Measurements from ENCODE around the gene ITGB4.

ITGB4 gene

GRCh38 chr17:75733471-75733870 is 12.2 kb downstream of the ITGB4 start:
- no peak for TF ChIP-seq POLR2AphosphoS5 (IDR thresholded peaks at IDR 0.05; ENCODE audit: low read depth, low read length)
- TF ChIP-seq SIN3A (IDR thresholded peaks at IDR 0.05; ENCODE audit: borderline replicate concordance, insufficient read depth, low read length) = no peak
- TF ChIP-seq REST (IDR thresholded peaks at IDR 0.05; ENCODE audit: insufficient read depth in 1 of 2, low read depth in 2 of 2, low read length in 2 of 2) = no peak
- no peak for TF ChIP-seq TAF1 (IDR thresholded peaks at IDR 0.05; ENCODE audit: borderline replicate concordance, insufficient read depth, low read length)
- no peak for TF ChIP-seq FOXP2 (optimal IDR thresholded peaks at IDR 0.05; ENCODE audit: borderline replicate concordance, extremely low read depth, extremely low read length, insufficient read depth)

GRCh38 chr17:75734674-75735294 is 13.5 kb downstream of the ITGB4 start:
- TF ChIP-seq POLR2AphosphoS5 (IDR thresholded peaks at IDR 0.05; ENCODE audit: low read depth, low read length) = no peak
- TF ChIP-seq REST (IDR thresholded peaks at IDR 0.05; ENCODE audit: insufficient read depth in 1 of 2, low read depth in 2 of 2, low read length in 2 of 2) = no peak
- no peak for TF ChIP-seq TAF1 (IDR thresholded peaks at IDR 0.05; ENCODE audit: borderline replicate concordance, insufficient read depth, low read length)
- no peak for TF ChIP-seq SIN3A (IDR thresholded peaks at IDR 0.05; ENCODE audit: borderline replicate concordance, insufficient read depth, low read length)
- TF ChIP-seq FOXP2 (optimal IDR thresholded peaks at IDR 0.05; ENCODE audit: borderline replicate concordance, extremely low read depth, extremely low read length, insufficient read depth) = no peak

- TF ChIP-seq SIN3A (IDR thresholded peaks at IDR 0.05; ENCODE audit: borderline replicate concordance, insufficient read depth, low read length) (no peak), REST (IDR thresholded peaks at IDR 0.05; ENCODE audit: insufficient read depth in 1 of 2, low read depth in 2 of 2, low read length in 2 of 2) (no peak)
Observed at GRCh38 chr17:75736173-75736835, 15.0 kb downstream of the ITGB4 start.

- TF ChIP-seq FOXP2 (optimal IDR thresholded peaks at IDR 0.05; ENCODE audit: borderline replicate concordance, extremely low read depth, extremely low read length, insufficient read depth) (no peak), POLR2AphosphoS5 (IDR thresholded peaks at IDR 0.05; ENCODE audit: low read depth, low read length) (no peak), SIN3A (IDR thresholded peaks at IDR 0.05; ENCODE audit: borderline replicate concordance, insufficient read depth, low read length) (no peak), REST (IDR thresholded peaks at IDR 0.05; ENCODE audit: insufficient read depth in 1 of 2, low read depth in 2 of 2, low read length in 2 of 2) (no peak), TAF1 (IDR thresholded peaks at IDR 0.05; ENCODE audit: borderline replicate concordance, insufficient read depth, low read length) (no peak)
Observed at GRCh38 chr17:75737133-75737962, 16.1 kb downstream of the ITGB4 start.
